Measurements from ENCODE around the gene ARHGAP10. TPM values are rescaled to one million over a fixed set of nuclear protein-coding genes. Genes with fewer than 3 reads are reported as not detected.
A peak's percentile ranks its signal among the peaks of the same experiment; 100 is the strongest.

The ARHGAP10 gene
- total RNA-seq, 1 experiment from 2014 or later, result 36.6 TPM

- Histone ChIP-seq H3K27me3 (replicated peaks; ENCODE audit: control insufficient read depth, insufficient read depth, low read length) (no peaks in the 10 kb centered on the region), H3K4me1 (no peaks in the 10 kb centered on the region), H3K9me3 (no peaks in the 10 kb centered on the region), H3K36me3 (ENCODE audit: control insufficient read depth, insufficient read depth, low read length) (no peaks in the 10 kb centered on the region), H3K4me3 (ENCODE audit: low read depth, low read length) (no peak overlapping the region)
- H3K36me3 Mint-ChIP-seq (ENCODE audit: insufficient read depth, unreplicated experiment), result no peaks in the 10 kb centered on the region
- no peaks in the 10 kb centered on the region for H3K27me3 Mint-ChIP-seq (ENCODE audit: insufficient read depth, unreplicated experiment)
- no peak for TF ChIP-seq CTCF (IDR thresholded peaks at IDR 0.05; ENCODE audit: insufficient read depth in 1 of 2, low read depth in 1 of 2, low read length in 1 of 2, severe bottlenecking in 1 of 2, unreplicated experiment in 1 of 2)
- H3K4me3 Mint-ChIP-seq (ENCODE audit: unreplicated experiment), result no peak overlapping the region
- peaks cover 18% of the 10 kb centered on the region for H3K4me1 Mint-ChIP-seq (ENCODE audit: low read depth, unreplicated experiment)
- no peaks in the 10 kb centered on the region for H3K9me3 Mint-ChIP-seq (ENCODE audit: unreplicated experiment)
- POLR2A ChIA-PET, result no interaction called here
- intact Hi-C loops (cut with micrococcal nuclease; ENCODE audit: unreplicated experiment), result no loop called here
- no peak overlapping the region for H3K27ac Mint-ChIP-seq (ENCODE audit: unreplicated experiment)
- no peak for DNase-seq
- BruUV-seq (replicated peaks), result no TSS peak
- CTCF ChIA-PET, result interaction anchor here (1.0 kb wide), 1 partner anchor 152 kb away, joined by 3 read pairs; no protein-coding TSS in a partner anchor
Measured at GRCh38 chr4:147714575-147715401, 17.1 kb upstream of the ARHGAP10 start.

GRCh38 chr4:147717878-147718277 is 14.0 kb upstream of the ARHGAP10 start:
- TF ChIP-seq CTCF (IDR thresholded peaks at IDR 0.05; ENCODE audit: insufficient read depth in 1 of 2, low read depth in 1 of 2, low read length in 1 of 2, severe bottlenecking in 1 of 2, unreplicated experiment in 1 of 2), result no peak

GRCh38 chr4:147723326-147723725 is 8.6 kb upstream of the ARHGAP10 start:
- Histone ChIP-seq H3K36me3 (ENCODE audit: control insufficient read depth, insufficient read depth, low read length) (no peaks in the 10 kb centered on the region), H3K4me3 (ENCODE audit: low read depth, low read length) (no peak overlapping the region), H3K4me1 (no peaks in the 10 kb centered on the region), H3K9me3 (no peaks in the 10 kb centered on the region), H3K27me3 (replicated peaks; ENCODE audit: control insufficient read depth, insufficient read depth, low read length) (no peaks in the 10 kb centered on the region)
- intact Hi-C loops (cut with micrococcal nuclease; ENCODE audit: unreplicated experiment), result no loop called here
- Mint-ChIP-seq H3K27me3 (ENCODE audit: insufficient read depth, unreplicated experiment) (no peaks in the 10 kb centered on the region), H3K4me1 (ENCODE audit: low read depth, unreplicated experiment) (peaks cover 7% of the 10 kb centered on the region), H3K27ac (ENCODE audit: unreplicated experiment) (no peak overlapping the region), H3K36me3 (ENCODE audit: insufficient read depth, unreplicated experiment) (no peaks in the 10 kb centered on the region), H3K9me3 (ENCODE audit: unreplicated experiment) (no peaks in the 10 kb centered on the region), H3K4me3 (ENCODE audit: unreplicated experiment) (no peak overlapping the region)
- DNase-seq, result peak in 1 of 2 experiments; percentile 56
- POLR2A ChIA-PET, result no interaction called here
- TF ChIP-seq CTCF (IDR thresholded peaks at IDR 0.05; ENCODE audit: insufficient read depth in 1 of 2, low read depth in 1 of 2, low read length in 1 of 2, severe bottlenecking in 1 of 2, unreplicated experiment in 1 of 2), result no peak
- CTCF ChIA-PET, result no interaction called here
- no TSS peak for BruUV-seq (replicated peaks)

More at GRCh38 chr4:147717878-147718277, 14.0 kb upstream of the ARHGAP10 start:
- H3K4me1 Mint-ChIP-seq (ENCODE audit: low read depth, unreplicated experiment), result peaks cover 18% of the 10 kb centered on the region
- DNase-seq, result no peak
- H3K9me3 Mint-ChIP-seq (ENCODE audit: unreplicated experiment), result no peaks in the 10 kb centered on the region
- Histone ChIP-seq H3K36me3 (ENCODE audit: control insufficient read depth, insufficient read depth, low read length) (no peaks in the 10 kb centered on the region), H3K4me3 (ENCODE audit: low read depth, low read length) (no peak overlapping the region), H3K9me3 (no peaks in the 10 kb centered on the region), H3K27me3 (replicated peaks; ENCODE audit: control insufficient read depth, insufficient read depth, low read length) (no peaks in the 10 kb centered on the region), H3K4me1 (no peaks in the 10 kb centered on the region)
- H3K27ac Mint-ChIP-seq (ENCODE audit: unreplicated experiment), result no peak overlapping the region
- intact Hi-C loops (cut with micrococcal nuclease; ENCODE audit: unreplicated experiment), result no loop called here
- POLR2A ChIA-PET, result no interaction called here
- H3K4me3 Mint-ChIP-seq (ENCODE audit: unreplicated experiment), result no peak overlapping the region
- BruUV-seq (replicated peaks), result no TSS peak
- CTCF ChIA-PET, result no interaction called here
- H3K36me3 Mint-ChIP-seq (ENCODE audit: insufficient read depth, unreplicated experiment), result no peaks in the 10 kb centered on the region
- no peaks in the 10 kb centered on the region for H3K27me3 Mint-ChIP-seq (ENCODE audit: insufficient read depth, unreplicated experiment)
